Activated CD4-positive, alpha-beta T cell treated with anti-CD3 and anti-CD28 coated beads, Interleukin-2, amount 10 ng/mL, durations not matched to agents 24 days and 14 days (primary cell): Measurements from ENCODE around the gene LCE1B. TPM values are rescaled to one million over a fixed set of nuclear protein-coding genes. Genes with fewer than 3 reads are reported as not detected.

Experiments used
- DNase-seq: peaks from one replicate; pipeline ENCODE4 v3.0.0; 2022
- H3K27ac Mint-ChIP-seq: one replicate; pipeline ENCODE4 v1.8.0; 2022; ENCODE audit warnings: mild to moderate bottlenecking, mixed read lengths
- H3K27me3 Mint-ChIP-seq: one replicate; pipeline ENCODE4 v1.8.0; 2022; ENCODE audit warnings: mixed read lengths
- H3K36me3 Mint-ChIP-seq: one replicate; pipeline ENCODE4 v1.8.0; 2022; ENCODE audit warnings: low read depth, mild to moderate bottlenecking, mixed read lengths
- H3K4me1 Mint-ChIP-seq: one replicate; pipeline ENCODE4 v1.8.0; 2021; ENCODE audit warnings: mixed read lengths
- H3K4me3 Mint-ChIP-seq: one replicate; pipeline ENCODE4 v1.8.0; 2022; ENCODE audit warnings: mild to moderate bottlenecking, moderate library complexity, mixed read lengths
- H3K9me3 Mint-ChIP-seq: one replicate; pipeline ENCODE4 v1.8.0; 2021; ENCODE audit warnings: mixed read lengths
- intact Hi-C: fragments of 100-400 bp; cut with micrococcal nuclease; formaldehyde crosslinking; loops from one replicate; pipeline ENCODE4 v1.15.1; 2023
- total RNA-seq: library from RNA; stranded (reverse); gene quantifications from 2 replicates; pipeline ENCODE4 v1.2.3, GENCODE V29; 2022

LCE1B gene
- total RNA-seq, 1 donor from 2014 or later: not detected

DNA sequence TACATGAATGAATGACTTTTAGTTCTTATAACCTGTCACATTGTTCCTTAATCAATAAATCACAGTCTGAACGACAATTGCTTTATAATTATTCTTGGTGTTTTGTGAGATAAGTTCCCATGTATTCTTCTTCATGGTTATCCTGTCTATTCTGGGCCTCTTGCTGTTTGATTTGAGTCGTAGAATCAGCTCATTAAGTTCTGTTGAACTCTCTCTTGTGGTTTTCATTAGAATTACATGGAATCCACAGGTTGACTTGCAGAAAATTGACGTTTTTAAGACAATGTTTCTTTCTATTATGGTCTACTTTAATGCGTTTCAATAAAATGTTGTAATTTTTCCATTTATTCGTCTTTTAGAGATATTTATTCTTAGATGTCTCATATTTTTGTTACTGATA is 11.5 kb downstream of the LCE1B start:
- no peaks in the 10 kb centered on the region for H3K4me1 Mint-ChIP-seq
- H3K36me3 Mint-ChIP-seq: no peaks in the 10 kb centered on the region
- H3K27me3 Mint-ChIP-seq: peaks cover 12% of the 10 kb centered on the region
- no peaks in the 10 kb centered on the region for H3K9me3 Mint-ChIP-seq
- H3K4me3 Mint-ChIP-seq: no peak overlapping the region
- no peak for DNase-seq
- intact Hi-C loops: no loop called here
- no peak overlapping the region for H3K27ac Mint-ChIP-seq

- intact Hi-C loops: no loop called here
- no peaks in the 10 kb centered on the region for H3K36me3 Mint-ChIP-seq
Observed at GRCh38 chr1:152824964-152825363, 13.2 kb downstream of the LCE1B start.

GRCh38 chr1:152827173-152827572 is 15.4 kb downstream of the LCE1B start, which contains the start of gene LCE1A:
TSS of gene LCE1A (plus strand) at chr1:152827473. CDS start at chr1:152827473, 0 bp downstream.
- Mint-ChIP-seq H3K27me3 (peaks cover 8% of the 10 kb centered on the region), H3K36me3 (no peaks in the 10 kb centered on the region), H3K4me3 (no peak within 1 kb of the TSS), H3K4me1 (no peaks in the 10 kb centered on the region), H3K9me3 (no peaks in the 10 kb centered on the region), H3K27ac (no peak within 1 kb of the TSS)
- no peak for DNase-seq
- intact Hi-C loops: no loop called here

More at GRCh38 chr1:152824964-152825363, 13.2 kb downstream of the LCE1B start:
- H3K27me3 Mint-ChIP-seq: peaks cover 12% of the 10 kb centered on the region
- no peak overlapping the region for H3K4me3 Mint-ChIP-seq
- H3K4me1 Mint-ChIP-seq: no peaks in the 10 kb centered on the region
- DNase-seq: no peak
- H3K9me3 Mint-ChIP-seq: no peaks in the 10 kb centered on the region
- H3K27ac Mint-ChIP-seq: no peak overlapping the region

DNA sequence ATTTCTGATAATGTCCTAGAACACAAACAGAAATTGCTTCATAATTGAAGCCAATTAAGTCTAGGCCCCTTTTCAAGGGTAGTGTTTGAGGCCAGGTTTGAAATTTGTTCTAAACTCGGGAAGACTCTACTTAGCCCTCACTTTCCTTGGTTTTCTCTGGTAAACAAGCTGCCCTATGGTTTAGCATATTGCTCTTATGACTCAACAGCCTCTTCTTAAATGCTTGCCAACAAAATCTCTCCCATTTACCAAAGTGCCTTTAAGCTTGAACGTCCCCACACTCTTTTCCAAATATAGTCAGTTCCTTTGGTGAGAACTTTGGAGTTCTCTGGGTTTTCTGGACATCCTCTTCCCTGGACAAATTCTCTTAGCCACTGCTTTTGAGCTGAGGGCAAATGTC is 25.1 kb downstream of the LCE1B start:
- no peak for DNase-seq
- Mint-ChIP-seq H3K4me3 (no peak overlapping the region), H3K27me3 (no peaks in the 10 kb centered on the region), H3K4me1 (no peaks in the 10 kb centered on the region), H3K27ac (no peak overlapping the region), H3K9me3 (no peaks in the 10 kb centered on the region), H3K36me3 (no peaks in the 10 kb centered on the region)
- intact Hi-C loops: no loop called here

GRCh38 chr1:152842556-152842955 is 30.8 kb downstream of the LCE1B start, which contains the start of gene LCE6A:
TSS of gene LCE6A (plus strand) at chr1:152842856. CDS start at chr1:152843521, 665 bp downstream.
- H3K4me1 Mint-ChIP-seq: no peaks in the 10 kb centered on the region
- intact Hi-C loops: no loop called here
- H3K9me3 Mint-ChIP-seq: no peaks in the 10 kb centered on the region
- no peaks in the 10 kb centered on the region for H3K36me3 Mint-ChIP-seq
- no peak for DNase-seq
- no peak within 1 kb of the TSS for H3K4me3 Mint-ChIP-seq
- no peak within 1 kb of the TSS for H3K27ac Mint-ChIP-seq
- peaks cover 1% of the 10 kb centered on the region for H3K27me3 Mint-ChIP-seq

DNA sequence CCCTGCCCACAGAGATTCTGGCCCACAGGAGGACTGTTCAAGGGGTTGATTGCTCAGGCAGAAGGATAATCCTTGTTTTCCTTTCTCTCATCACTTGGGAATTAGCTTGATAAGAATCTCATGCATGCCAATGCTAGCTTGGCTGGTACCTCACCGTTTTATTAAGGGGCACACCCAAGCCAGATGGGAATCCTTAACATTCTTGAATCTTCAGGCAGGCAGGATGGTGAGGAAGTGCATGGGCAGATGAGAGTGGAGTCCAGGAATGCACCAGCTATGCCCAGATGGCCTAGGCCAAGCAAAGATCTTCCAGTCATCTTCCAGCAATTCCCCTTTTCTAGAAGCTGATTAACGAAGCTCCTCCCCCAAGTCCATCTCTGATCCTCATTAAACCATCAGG is 43.9 kb downstream of the LCE1B start:
- H3K27ac Mint-ChIP-seq: no peak overlapping the region

DNA sequence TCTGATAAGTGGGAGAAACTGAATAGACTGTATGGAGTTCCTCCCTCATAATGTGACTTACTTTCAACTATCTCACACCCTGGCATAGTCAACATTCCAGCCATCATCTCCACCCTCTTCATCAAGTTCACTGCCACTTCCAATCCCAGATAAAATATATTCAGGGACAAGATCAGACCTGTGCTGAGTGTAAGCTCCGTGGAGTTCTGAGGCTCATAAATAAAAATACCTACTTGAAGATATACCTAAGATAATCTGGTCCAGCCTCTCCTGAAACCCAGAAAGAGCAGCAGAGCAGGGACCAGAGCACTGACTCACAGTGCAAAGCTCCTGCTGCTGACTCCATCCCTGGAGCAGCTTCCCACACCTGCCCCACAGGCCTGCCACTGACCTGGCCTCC is 46.3 kb downstream of the LCE1B start:
- Mint-ChIP-seq H3K27ac (no peak overlapping the region), H3K4me3 (no peak overlapping the region), H3K27me3 (no peaks in the 10 kb centered on the region), H3K9me3 (no peaks in the 10 kb centered on the region), H3K36me3 (no peaks in the 10 kb centered on the region), H3K4me1 (no peaks in the 10 kb centered on the region)
- DNase-seq: no peak
- intact Hi-C loops: no loop called here

More for the DNA sequence above, 43.9 kb downstream of the LCE1B start:
- intact Hi-C loops: no loop called here
- Mint-ChIP-seq H3K4me3 (no peak overlapping the region), H3K36me3 (no peaks in the 10 kb centered on the region), H3K9me3 (no peaks in the 10 kb centered on the region), H3K27me3 (no peaks in the 10 kb centered on the region), H3K4me1 (no peaks in the 10 kb centered on the region)
- DNase-seq: no peak

DNA sequence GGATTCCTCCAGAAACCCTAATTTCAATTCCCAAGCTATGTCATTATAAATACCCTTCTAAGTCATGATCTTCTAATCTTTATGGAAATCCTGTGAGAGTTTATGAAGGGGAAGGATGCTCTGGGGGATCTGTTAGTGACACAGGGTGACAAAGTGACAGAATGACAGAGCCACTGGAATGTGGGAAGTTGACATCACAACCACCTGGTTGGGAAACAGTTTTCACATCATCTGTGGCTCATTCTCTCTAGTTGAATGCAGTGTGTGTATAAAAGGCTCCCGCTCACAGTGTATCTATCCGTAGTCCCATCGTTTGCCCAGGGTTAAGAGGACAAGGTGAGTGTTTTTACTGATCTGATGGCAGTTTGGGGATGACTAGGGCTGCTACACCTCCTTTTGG is 47.9 kb downstream of the LCE1B start, which contains the start of gene LCE7A:
TSS of gene LCE7A (plus strand) at position 301 of the 400 bp plus-strand sequence. CDS start 702 bp downstream, outside the sequence.
- intact Hi-C loops: no loop called here
- no peak within 1 kb of the TSS for H3K27ac Mint-ChIP-seq
- H3K4me3 Mint-ChIP-seq: no peak within 1 kb of the TSS
- H3K27me3 Mint-ChIP-seq: no peaks in the 10 kb centered on the region
- H3K9me3 Mint-ChIP-seq: no peaks in the 10 kb centered on the region
- H3K36me3 Mint-ChIP-seq: no peaks in the 10 kb centered on the region
- no peaks in the 10 kb centered on the region for H3K4me1 Mint-ChIP-seq
- no peak for DNase-seq

DNA sequence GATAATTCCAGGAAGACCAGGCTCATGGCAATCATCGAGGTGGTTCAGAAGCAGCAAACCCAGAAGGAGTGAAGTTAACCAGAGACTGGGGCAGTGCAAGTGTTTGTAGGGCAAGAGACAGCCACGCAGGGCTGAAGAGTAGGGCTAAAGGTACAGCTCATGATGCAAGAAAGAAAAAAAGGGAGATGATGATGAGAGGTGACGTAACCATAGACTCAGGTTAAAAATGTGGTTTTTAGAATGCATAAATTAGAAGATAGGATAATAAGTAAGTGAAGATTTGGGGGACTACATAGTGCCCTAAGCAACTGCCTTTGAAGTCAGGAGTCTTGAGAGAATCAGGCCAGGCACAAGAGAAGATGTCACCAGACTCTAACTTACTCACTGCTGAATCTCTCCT is 48.4 kb downstream of the LCE1B start:
- Mint-ChIP-seq H3K27me3 (no peaks in the 10 kb centered on the region), H3K4me3 (no peak overlapping the region), H3K36me3 (no peaks in the 10 kb centered on the region), H3K4me1 (no peaks in the 10 kb centered on the region), H3K9me3 (no peaks in the 10 kb centered on the region), H3K27ac (no peak overlapping the region)
- no peak for DNase-seq
- intact Hi-C loops: no loop called here

- no peaks in the 10 kb centered on the region for H3K36me3 Mint-ChIP-seq
- no peaks in the 10 kb centered on the region for H3K4me1 Mint-ChIP-seq
- H3K9me3 Mint-ChIP-seq: no peaks in the 10 kb centered on the region
- no peak for DNase-seq
- intact Hi-C loops: no loop called here
- no peaks in the 10 kb centered on the region for H3K27me3 Mint-ChIP-seq
- no peak overlapping the region for H3K4me3 Mint-ChIP-seq
- no peak overlapping the region for H3K27ac Mint-ChIP-seq
Observed at GRCh38 chr1:152861374-152861773, 49.6 kb downstream of the LCE1B start.

Other genes with a start within 250 kb of the LCE1B start
- not detected in 2 replicates for gene LCE3E, start 245.2 kb upstream of the LCE1B start, total RNA-seq
- not detected in 2 replicates for gene LCE3D, start 231.5 kb upstream of the LCE1B start, total RNA-seq
- not detected in 2 replicates for gene LCE3C, start 211.7 kb upstream of the LCE1B start, total RNA-seq
- not detected in 2 replicates for gene LCE3B, start 198.2 kb upstream of the LCE1B start, total RNA-seq
- not detected in 2 replicates for gene LCE3A, start 188.9 kb upstream of the LCE1B start, total RNA-seq
- not detected in 2 replicates for gene LCE2D, start 148.6 kb upstream of the LCE1B start, total RNA-seq
- not detected in 2 replicates for gene LCE2C, start 136.7 kb upstream of the LCE1B start, total RNA-seq
- not detected in 2 replicates for gene LCE2B, start 125.8 kb upstream of the LCE1B start, total RNA-seq
- not detected in 2 replicates for gene LCE2A, start 113.6 kb upstream of the LCE1B start, total RNA-seq
- not detected in 2 replicates for gene LCE4A, start 103.8 kb upstream of the LCE1B start, total RNA-seq
- gene KPRP, start 53.9 kb upstream of the LCE1B start, total RNA-seq: not detected in 2 replicates
- not detected in 2 replicates for gene LCE1F, start 36.8 kb upstream of the LCE1B start, total RNA-seq
- not detected in 2 replicates for gene LCE1E, start 25.7 kb upstream of the LCE1B start, total RNA-seq
- not detected in 2 replicates for gene LCE1D, start 15.2 kb upstream of the LCE1B start, total RNA-seq
- gene LCE1C, start 5.3 kb upstream of the LCE1B start, total RNA-seq: not detected in 2 replicates
- gene LCE1A, start 15.5 kb downstream of the LCE1B start, total RNA-seq: not detected in 2 replicates
- not detected in 2 replicates for gene LCE6A, start 30.9 kb downstream of the LCE1B start, total RNA-seq
- gene LCE7A, start 48.0 kb downstream of the LCE1B start, total RNA-seq: not detected in 2 replicates
- gene SMCP, start 66.4 kb downstream of the LCE1B start, total RNA-seq: not detected in 2 replicates
- not detected in 2 replicates for gene IVL, start 96.6 kb downstream of the LCE1B start, total RNA-seq
- gene SPRR5, start 135.2 kb downstream of the LCE1B start, total RNA-seq: not detected in 2 replicates
- gene SPRR4, start 158.7 kb downstream of the LCE1B start, total RNA-seq: not detected in 2 replicates
- gene SPRR1A, start 172.1 kb downstream of the LCE1B start, total RNA-seq: not detected in 2 replicates
- gene SPRR3, start 189.8 kb downstream of the LCE1B start, total RNA-seq: not detected in 2 replicates
- gene SPRR1B, start 219.2 kb downstream of the LCE1B start, total RNA-seq: not detected in 2 replicates
- gene SPRR2D, start 229.1 kb downstream of the LCE1B start, total RNA-seq: not detected in 2 replicates
- not detected in 2 replicates for gene SPRR2A, start 245.5 kb downstream of the LCE1B start, total RNA-seq